Astrocyte of the cerebellum (primary cell): ENCODE measurements around the gene CCT6B.

ENCODE experiments used
- DNase-seq: peaks from one replicate; pipeline ENCODE4 v3.0.0-alpha.2; 2011; ENCODE audit warnings: low read depth
- H3K4me3 ChIP-seq: 2 replicates; pipeline ENCODE4 v1.5.1; 2011; ENCODE audit warnings: mild to moderate bottlenecking, low read depth, low read length, moderate library complexity
- CTCF ChIP-seq: IDR thresholded peaks from 2 replicates; pipeline ENCODE4 v1.5.1; 2012; ENCODE audit warnings: low read length, low read depth, moderate library complexity, mild to moderate bottlenecking; ENCODE audit errors: missing control alignments
- in situ Hi-C: cut with HindIII; loops from 2 replicates; pipeline ENCODE4 v1.10.0; 2017; ENCODE audit warnings: low sequenced_read_pairs

The CCT6B gene

GRCh38 chr17:34961093-34961911 lies at the start of gene CCT6B, which contains the start of gene ZNF830:
TSS of gene CCT6B (minus strand) at chr17:34961460. CDS start at chr17:34961393, 67 bp downstream.
TSS of gene ZNF830 (plus strand) at chr17:34961540. CDS start at chr17:34961567, 27 bp downstream.
- in situ Hi-C loops = no loop called here
- peak; percentile 90 for DNase-seq
- peak within 1 kb of the TSS; percentile 98 for H3K4me3 ChIP-seq
- TF ChIP-seq CTCF = no peak

- no peak for TF ChIP-seq CTCF
- in situ Hi-C loops = loop anchor here (5.0 kb wide), 1 partner anchor 42 kb away; no protein-coding TSS in a partner anchor
- H3K4me3 ChIP-seq = no peak overlapping the region
- DNase-seq = no peak
These were observed 48.8 kb upstream of the CCT6B start for GRCh38 chr17:35010093-35010492.

GRCh38 chr17:35006961-35007360 lies 45.7 kb upstream of the CCT6B start:
- in situ Hi-C loops = no loop called here
- DNase-seq = no peak
- no peak for TF ChIP-seq CTCF
- no peak overlapping the region for H3K4me3 ChIP-seq

- in situ Hi-C loops = no loop called here
- no peak for TF ChIP-seq CTCF
- no peak overlapping the region for H3K4me3 ChIP-seq
- DNase-seq = no peak
These were observed 45.1 kb upstream of the CCT6B start for GRCh38 chr17:35006345-35006744.

GRCh38 chr17:35003778-35004177 lies 42.5 kb upstream of the CCT6B start:
- no peak overlapping the region for H3K4me3 ChIP-seq
- no peak for DNase-seq
- in situ Hi-C loops = no loop called here
- no peak for TF ChIP-seq CTCF

GRCh38 chr17:35002876-35003551 lies 41.8 kb upstream of the CCT6B start:
- no peak overlapping the region for H3K4me3 ChIP-seq
- in situ Hi-C loops = no loop called here
- no peak for DNase-seq
- no peak for TF ChIP-seq CTCF
